ENCODE measurements around the gene NDUFS2. TPM values are rescaled to one million over a fixed set of nuclear protein-coding genes. Genes with fewer than 3 reads are reported as not detected.
A peak's percentile ranks its signal among the peaks of the same experiment; 100 is the strongest.

The NDUFS2 gene
- total RNA-seq, 1 donor from 2014 or later, result 55.2 TPM

- Mint-ChIP-seq H3K4me3 (ENCODE audit: unreplicated experiment) (peak within 1 kb of the TSS; percentile 79), H3K9me3 (ENCODE audit: low read depth) (no peaks in the 10 kb centered on the region), H3K36me3 (ENCODE audit: low read depth) (peaks cover 14% of the 10 kb centered on the region), H3K4me1 (ENCODE audit: low read depth) (peaks cover 44% of the 10 kb centered on the region), H3K27ac (ENCODE audit: unreplicated experiment) (peak within 1 kb of the TSS; percentile 86), H3K27me3 (ENCODE audit: low read depth) (no peaks in the 10 kb centered on the region)
- peak; percentile 60 for TF ChIP-seq CTCF (IDR thresholded peaks at IDR 0.05)
- DNase-seq (ENCODE audit: low spot score), result peak; percentile 98
Observed at GRCh38 chr1:161159087-161159912, 42.9 kb upstream of the NDUFS2 start, which contains the start of gene USP21. USP21 (plus strand) TSS chr1:161159500; CDS start chr1:161160641, 1,141 bp downstream.

- TF ChIP-seq CTCF (IDR thresholded peaks at IDR 0.05), result no peak
- Mint-ChIP-seq H3K36me3 (ENCODE audit: low read depth) (peaks cover 14% of the 10 kb centered on the region), H3K9me3 (ENCODE audit: low read depth) (no peaks in the 10 kb centered on the region), H3K27me3 (ENCODE audit: low read depth) (no peaks in the 10 kb centered on the region), H3K4me3 (ENCODE audit: unreplicated experiment) (peak overlapping the region; percentile 79), H3K4me1 (ENCODE audit: low read depth) (peaks cover 39% of the 10 kb centered on the region), H3K27ac (ENCODE audit: unreplicated experiment) (peak overlapping the region; percentile 86)
- DNase-seq (ENCODE audit: low spot score), result no peak
Observed at GRCh38 chr1:161159913-161160243, 42.3 kb upstream of the NDUFS2 start.

- Mint-ChIP-seq H3K4me3 (ENCODE audit: unreplicated experiment) (peak overlapping the region; percentile 79), H3K9me3 (ENCODE audit: low read depth) (no peaks in the 10 kb centered on the region), H3K36me3 (ENCODE audit: low read depth) (peaks cover 13% of the 10 kb centered on the region), H3K27ac (ENCODE audit: unreplicated experiment) (peak overlapping the region; percentile 41), H3K4me1 (ENCODE audit: low read depth) (peaks cover 39% of the 10 kb centered on the region), H3K27me3 (ENCODE audit: low read depth) (no peaks in the 10 kb centered on the region)
- no peak for DNase-seq (ENCODE audit: low spot score)
- no peak for TF ChIP-seq CTCF (IDR thresholded peaks at IDR 0.05)
Observed at GRCh38 chr1:161160671-161161145, 41.5 kb upstream of the NDUFS2 start.

GRCh38 chr1:161161652-161162051 is 40.5 kb upstream of the NDUFS2 start:
- H3K27me3 Mint-ChIP-seq (ENCODE audit: low read depth), result no peaks in the 10 kb centered on the region
- no peak for TF ChIP-seq CTCF (IDR thresholded peaks at IDR 0.05)
- H3K36me3 Mint-ChIP-seq (ENCODE audit: low read depth), result peaks cover 13% of the 10 kb centered on the region
- no peak for DNase-seq (ENCODE audit: low spot score)
- no peaks in the 10 kb centered on the region for H3K9me3 Mint-ChIP-seq (ENCODE audit: low read depth)
- no peak overlapping the region for H3K27ac Mint-ChIP-seq (ENCODE audit: unreplicated experiment)
- no peak overlapping the region for H3K4me3 Mint-ChIP-seq (ENCODE audit: unreplicated experiment)
- H3K4me1 Mint-ChIP-seq (ENCODE audit: low read depth), result peaks cover 46% of the 10 kb centered on the region

- Mint-ChIP-seq H3K9me3 (ENCODE audit: low read depth) (no peaks in the 10 kb centered on the region), H3K27me3 (ENCODE audit: low read depth) (no peaks in the 10 kb centered on the region), H3K27ac (ENCODE audit: unreplicated experiment) (no peak overlapping the region), H3K4me3 (ENCODE audit: unreplicated experiment) (no peak overlapping the region), H3K4me1 (ENCODE audit: low read depth) (peaks cover 48% of the 10 kb centered on the region), H3K36me3 (ENCODE audit: low read depth) (peaks cover 12% of the 10 kb centered on the region)
- no peak for TF ChIP-seq CTCF (IDR thresholded peaks at IDR 0.05)
- DNase-seq (ENCODE audit: low spot score), result peak; percentile 67
Observed at GRCh38 chr1:161162052-161162451, 40.1 kb upstream of the NDUFS2 start.
